ENCODE data around the gene ANKRD55. TPM values are rescaled to one million over a fixed set of nuclear protein-coding genes. Genes with fewer than 3 reads are reported as not detected.
"Not testable (repeated sequence)": the region's sequence is repeated elsewhere in the genome, so short reads cannot be mapped to it uniquely, and the experiment has no call there.

Gene ANKRD55
- total RNA-seq, 1 donor from 2014 or later = not detected

- Mint-ChIP-seq H3K4me1 (ENCODE audit: low read depth) (peaks cover 2% of the 10 kb centered on the region), H3K27ac (no peak overlapping the region), H3K4me3 (ENCODE audit: low read depth) (no peak overlapping the region), H3K9me3 (ENCODE audit: low read depth) (peaks cover 8% of the 10 kb centered on the region), H3K36me3 (ENCODE audit: insufficient read depth) (no peaks in the 10 kb centered on the region), H3K27me3 (no peaks in the 10 kb centered on the region)
- no peak for DNase-seq (ENCODE audit: low spot score, unreplicated experiment)
- no peak for TF ChIP-seq CTCF (IDR thresholded peaks at IDR 0.05; ENCODE audit: unreplicated experiment)
Measured at GRCh38 chr5:56253126-56253525, 20.0 kb upstream of the ANKRD55 start.

DNA sequence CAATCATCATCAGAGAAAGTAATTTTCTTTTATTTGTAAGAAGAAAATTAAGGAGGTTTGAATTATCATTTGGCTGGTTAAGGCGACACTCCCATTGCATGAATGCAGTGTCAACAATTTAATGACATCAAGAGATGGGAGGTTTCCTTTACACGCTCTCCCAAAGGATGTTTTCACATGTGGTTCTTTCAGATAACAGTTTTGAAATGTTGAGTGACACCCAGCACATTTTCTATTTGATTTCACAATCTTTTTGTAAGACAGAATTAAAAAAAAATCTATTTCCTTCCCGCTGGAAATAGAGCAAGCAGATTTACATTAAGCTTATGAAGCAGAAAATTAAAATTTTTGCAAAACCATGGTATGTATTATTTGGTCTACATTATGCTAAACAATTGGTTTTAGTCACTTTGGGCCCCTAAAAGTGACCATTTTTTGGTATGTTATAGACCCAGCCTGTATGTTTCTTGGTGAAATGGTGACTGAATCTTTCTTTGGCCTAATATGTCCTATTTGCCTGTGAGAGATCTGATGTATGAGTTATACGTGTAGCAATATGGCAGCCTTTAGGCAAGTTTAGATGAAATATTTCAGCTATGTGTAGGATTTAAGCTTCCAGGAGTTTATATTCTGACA lies 18.9 kb upstream of the ANKRD55 start:
- TF ChIP-seq CTCF (IDR thresholded peaks at IDR 0.05; ENCODE audit: unreplicated experiment) = no peak
- Mint-ChIP-seq H3K9me3 (ENCODE audit: low read depth) (peaks cover 8% of the 10 kb centered on the region), H3K27ac (no peak overlapping the region), H3K36me3 (ENCODE audit: insufficient read depth) (no peaks in the 10 kb centered on the region), H3K27me3 (no peaks in the 10 kb centered on the region), H3K4me1 (ENCODE audit: low read depth) (peaks cover 2% of the 10 kb centered on the region), H3K4me3 (ENCODE audit: low read depth) (no peak overlapping the region)
- DNase-seq (ENCODE audit: low spot score, unreplicated experiment) = no peak

DNA sequence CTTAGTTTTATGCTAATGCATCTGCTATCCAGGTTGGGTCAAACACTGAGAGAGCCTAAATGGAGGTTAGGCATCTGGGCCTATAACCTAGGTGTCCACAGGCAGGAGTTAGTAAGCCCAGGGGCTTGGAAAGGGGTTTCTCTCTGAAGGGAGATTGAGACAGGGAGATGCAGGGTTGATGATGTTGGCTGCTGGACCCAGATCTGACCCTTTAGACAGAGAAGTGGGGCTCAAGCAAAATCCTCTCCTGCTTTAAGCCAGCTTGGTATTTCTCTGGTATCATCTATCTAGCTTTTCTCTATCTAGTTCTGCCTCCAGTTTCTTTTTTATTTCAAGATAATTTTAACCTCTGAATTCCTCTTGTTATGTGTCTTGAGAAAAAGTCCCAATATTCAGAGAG lies 18.3 kb upstream of the ANKRD55 start:
- H3K9me3 Mint-ChIP-seq (ENCODE audit: low read depth) = peaks cover 8% of the 10 kb centered on the region
- H3K4me1 Mint-ChIP-seq (ENCODE audit: low read depth) = peaks cover 2% of the 10 kb centered on the region
- no peak for DNase-seq (ENCODE audit: low spot score, unreplicated experiment)
- no peak overlapping the region for H3K27ac Mint-ChIP-seq
- TF ChIP-seq CTCF (IDR thresholded peaks at IDR 0.05; ENCODE audit: unreplicated experiment) = no peak
- no peak overlapping the region for H3K4me3 Mint-ChIP-seq (ENCODE audit: low read depth)
- no peaks in the 10 kb centered on the region for H3K36me3 Mint-ChIP-seq (ENCODE audit: insufficient read depth)
- H3K27me3 Mint-ChIP-seq = no peaks in the 10 kb centered on the region

DNA sequence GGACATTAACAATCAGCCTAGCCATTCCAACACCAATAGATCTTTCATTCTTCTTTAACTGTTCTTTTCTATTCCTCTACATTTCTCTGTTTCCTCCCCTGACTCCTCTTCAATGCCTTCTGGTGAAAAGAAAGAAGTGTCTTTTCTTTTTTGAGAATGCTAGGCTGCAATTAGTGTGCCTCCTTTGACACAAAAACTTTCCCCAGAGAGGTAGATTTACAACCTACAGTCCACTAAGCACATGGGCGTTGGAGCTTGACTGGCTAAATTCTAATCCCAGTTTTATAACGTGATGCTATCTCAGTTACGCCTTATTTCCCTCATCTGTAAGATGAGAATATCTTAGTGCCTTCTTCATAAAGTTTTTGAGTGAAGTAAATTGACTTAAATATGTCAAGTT lies 16.9 kb upstream of the ANKRD55 start:
- no peaks in the 10 kb centered on the region for H3K27me3 Mint-ChIP-seq
- no peaks in the 10 kb centered on the region for H3K36me3 Mint-ChIP-seq (ENCODE audit: insufficient read depth)
- H3K9me3 Mint-ChIP-seq (ENCODE audit: low read depth) = peaks cover 8% of the 10 kb centered on the region
- H3K4me3 Mint-ChIP-seq (ENCODE audit: low read depth) = no peak overlapping the region
- H3K27ac Mint-ChIP-seq = no peak overlapping the region
- no peak for DNase-seq (ENCODE audit: low spot score, unreplicated experiment)
- TF ChIP-seq CTCF (IDR thresholded peaks at IDR 0.05; ENCODE audit: unreplicated experiment) = no peak
- peaks cover 2% of the 10 kb centered on the region for H3K4me1 Mint-ChIP-seq (ENCODE audit: low read depth)

- not testable (repeated sequence) for H3K4me1 Mint-ChIP-seq (ENCODE audit: low read depth); H3K27me3 Mint-ChIP-seq; H3K27ac Mint-ChIP-seq; H3K4me3 Mint-ChIP-seq (ENCODE audit: low read depth); H3K36me3 Mint-ChIP-seq (ENCODE audit: insufficient read depth); DNase-seq (ENCODE audit: low spot score, unreplicated experiment); H3K9me3 Mint-ChIP-seq (ENCODE audit: low read depth)
Measured at GRCh38 chr5:56249085-56249484, 16.0 kb upstream of the ANKRD55 start.

GRCh38 chr5:56247592-56247991 lies 14.5 kb upstream of the ANKRD55 start:
- Mint-ChIP-seq H3K27me3 (no peaks in the 10 kb centered on the region), H3K27ac (no peak overlapping the region), H3K4me1 (ENCODE audit: low read depth) (peaks cover 2% of the 10 kb centered on the region), H3K36me3 (ENCODE audit: insufficient read depth) (no peaks in the 10 kb centered on the region), H3K4me3 (ENCODE audit: low read depth) (no peak overlapping the region), H3K9me3 (ENCODE audit: low read depth) (peaks cover 13% of the 10 kb centered on the region)
- DNase-seq (ENCODE audit: low spot score, unreplicated experiment) = no peak
- TF ChIP-seq CTCF (IDR thresholded peaks at IDR 0.05; ENCODE audit: unreplicated experiment) = no peak

Data from progenitor cell of endocrine pancreas (in vitro differentiated cells).